Mesodermal cell (in vitro differentiated cells): ENCODE data around the gene SSBP3.

Experiments
- H3K27ac ChIP-seq: 2 replicates; pipeline ENCODE4 v1.7.0; 2013; ENCODE audit warnings: mild to moderate bottlenecking, low read depth, low read length, moderate library complexity; ENCODE audit not compliant: severe bottlenecking
- H3K36me3 ChIP-seq: 2 replicates; pipeline ENCODE4 v1.7.1; 2013; ENCODE audit warnings: mild to moderate bottlenecking, low read length, moderate library complexity; ENCODE audit not compliant: control insufficient read depth, insufficient read depth
- H3K4me1 ChIP-seq: one replicate; pipeline ENCODE4 v1.7.1; 2013; ENCODE audit warnings: mild to moderate bottlenecking, low read length; ENCODE audit not compliant: insufficient read depth, control insufficient read depth, poor library complexity, severe bottlenecking
- H3K4me3 ChIP-seq: 2 replicates; pipeline ENCODE4 v1.7.0; 2013; ENCODE audit warnings: low read length, control low read depth, mild to moderate bottlenecking; ENCODE audit not compliant: insufficient read depth, poor library complexity, severe bottlenecking; ENCODE audit errors: extremely low read depth
- H3K9me3 ChIP-seq: 2 replicates; pipeline ENCODE4 v1.7.1; 2013; ENCODE audit warnings: mild to moderate bottlenecking, low read length, moderate library complexity; ENCODE audit not compliant: control insufficient read depth
- WGBS, 2 experiments: methylation state at CpG; one replicate each; pipeline ENCODE4 v1.1.5; 2013; ENCODE audit warnings: missing lambda C conversion rate in 2 of 2; ENCODE audit not compliant: insufficient coverage in 2 of 2; 5-methylcytosine and 5-hydroxymethylcytosine counted together

Gene SSBP3

DNA sequence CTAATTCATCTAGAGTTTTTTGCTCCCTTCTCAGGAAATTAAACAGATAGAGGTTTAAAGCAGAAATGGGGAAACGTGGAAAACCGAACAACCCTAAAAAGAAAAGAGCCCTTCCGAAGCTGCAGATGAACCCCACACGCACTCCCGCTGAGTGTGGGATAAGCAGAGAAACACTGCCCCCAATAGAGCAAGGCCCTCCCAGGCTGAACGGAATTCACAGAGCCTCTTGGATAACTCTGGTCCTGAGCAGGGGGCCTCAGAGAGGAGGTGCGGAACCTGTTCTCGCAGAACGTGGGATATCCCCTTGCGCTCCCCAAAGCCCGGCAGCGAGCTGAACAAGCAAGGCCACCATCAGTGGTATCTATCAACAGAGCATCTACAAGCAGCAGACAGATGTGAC lies 44.9 kb downstream of the SSBP3 start:
- no peaks in the 10 kb centered on the region for H3K9me3 ChIP-seq
- H3K27ac ChIP-seq, result no peak overlapping the region
- H3K4me3 ChIP-seq, result no peak overlapping the region
- whole genome bisulfite sequencing, 2 experiments, result 62 to 76% methylated on average over 10 to 12 of the region's 12 CpGs
- H3K4me1 ChIP-seq, result peaks cover 33% of the 10 kb centered on the region
- peaks cover 42% of the 10 kb centered on the region for H3K36me3 ChIP-seq

DNA sequence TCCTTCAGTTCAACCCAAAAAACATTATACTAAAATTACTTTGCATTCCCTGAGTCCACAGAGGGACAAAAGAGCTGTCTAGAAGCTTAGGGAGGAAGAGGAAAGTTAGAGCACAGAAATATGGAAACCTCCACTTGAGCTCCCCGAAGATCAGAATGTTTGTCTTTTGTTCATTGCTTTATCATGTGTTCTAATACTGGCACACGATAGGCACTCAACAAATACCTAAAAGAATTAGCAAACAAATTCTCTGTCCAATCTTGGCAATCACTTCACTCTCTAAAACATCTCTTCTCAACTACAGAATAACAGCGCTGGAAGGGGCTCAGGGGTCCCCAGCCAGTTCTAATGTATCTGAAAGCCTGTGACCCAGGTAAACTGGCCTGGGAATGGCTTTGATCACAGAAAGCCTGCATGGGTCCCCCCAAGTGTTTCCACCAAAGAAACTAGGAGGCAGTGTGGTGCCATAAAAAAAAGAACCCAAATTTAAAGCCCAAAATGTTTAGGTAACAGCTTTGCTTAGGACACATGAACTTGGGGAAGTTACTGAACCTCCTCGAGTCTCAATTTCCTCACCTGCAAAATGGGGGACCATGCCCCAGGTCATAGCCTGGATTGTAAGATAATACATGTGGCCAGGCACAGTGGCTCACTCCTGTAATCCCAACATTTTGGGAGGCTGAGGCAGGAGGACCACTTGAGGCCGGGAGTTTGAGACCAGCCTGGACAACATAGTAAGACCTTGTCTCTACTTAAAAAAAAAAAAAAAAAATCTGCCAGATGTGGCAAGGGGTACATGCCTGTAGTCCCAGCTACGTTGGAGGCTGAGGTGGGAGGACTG lies 45.8 kb downstream of the SSBP3 start:
- H3K4me1 ChIP-seq, result peaks cover 43% of the 10 kb centered on the region
- peaks cover 39% of the 10 kb centered on the region for H3K36me3 ChIP-seq
- WGBS, 2 experiments, result 94 to 100% methylated on average over 4 to 6 of the region's 6 CpGs
- no peaks in the 10 kb centered on the region for H3K9me3 ChIP-seq
- no peak overlapping the region for H3K4me3 ChIP-seq
- H3K27ac ChIP-seq, result no peak overlapping the region

DNA sequence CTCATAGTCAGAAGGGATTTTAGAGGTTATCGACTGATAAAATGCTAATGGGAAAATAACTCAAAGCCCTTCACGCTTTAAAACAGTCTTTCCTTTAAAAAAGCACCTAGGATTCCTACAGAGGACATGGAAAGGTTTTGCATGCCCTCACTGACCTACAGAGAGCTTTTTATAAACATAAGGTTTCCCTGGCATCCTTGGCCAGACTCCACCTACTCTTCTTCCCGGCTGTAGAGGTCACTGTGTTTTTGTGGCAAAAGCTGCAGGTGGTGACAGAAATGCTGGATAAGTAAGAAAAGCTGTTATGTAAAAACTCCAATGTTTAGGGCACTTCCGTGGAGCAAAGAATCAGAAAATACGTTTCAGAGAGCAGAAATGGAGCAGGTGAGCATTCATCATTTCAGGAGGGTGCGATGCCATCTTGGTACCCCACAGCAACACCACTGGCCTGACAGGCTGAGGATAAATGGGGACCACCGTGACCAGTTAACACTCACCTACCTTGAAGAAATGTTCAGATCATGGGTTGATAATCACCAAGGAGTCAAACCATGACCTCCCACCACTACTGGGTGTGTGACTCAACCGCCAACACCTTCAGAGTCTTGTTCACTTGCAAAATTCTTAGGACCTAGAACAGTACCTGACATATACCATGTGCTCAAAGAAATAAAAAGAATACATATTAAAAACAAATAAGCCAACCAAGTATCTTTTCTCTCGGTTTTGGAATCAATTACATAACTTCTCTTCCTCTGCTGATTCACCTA lies 46.6 kb downstream of the SSBP3 start:
- Histone ChIP-seq H3K4me1 (peaks cover 47% of the 10 kb centered on the region), H3K9me3 (no peaks in the 10 kb centered on the region), H3K36me3 (peaks cover 37% of the 10 kb centered on the region), H3K27ac (no peak overlapping the region), H3K4me3 (no peak overlapping the region)
- 95 to 96% methylated on average over 6 to 8 of the region's 9 CpGs for WGBS, 2 experiments

DNA sequence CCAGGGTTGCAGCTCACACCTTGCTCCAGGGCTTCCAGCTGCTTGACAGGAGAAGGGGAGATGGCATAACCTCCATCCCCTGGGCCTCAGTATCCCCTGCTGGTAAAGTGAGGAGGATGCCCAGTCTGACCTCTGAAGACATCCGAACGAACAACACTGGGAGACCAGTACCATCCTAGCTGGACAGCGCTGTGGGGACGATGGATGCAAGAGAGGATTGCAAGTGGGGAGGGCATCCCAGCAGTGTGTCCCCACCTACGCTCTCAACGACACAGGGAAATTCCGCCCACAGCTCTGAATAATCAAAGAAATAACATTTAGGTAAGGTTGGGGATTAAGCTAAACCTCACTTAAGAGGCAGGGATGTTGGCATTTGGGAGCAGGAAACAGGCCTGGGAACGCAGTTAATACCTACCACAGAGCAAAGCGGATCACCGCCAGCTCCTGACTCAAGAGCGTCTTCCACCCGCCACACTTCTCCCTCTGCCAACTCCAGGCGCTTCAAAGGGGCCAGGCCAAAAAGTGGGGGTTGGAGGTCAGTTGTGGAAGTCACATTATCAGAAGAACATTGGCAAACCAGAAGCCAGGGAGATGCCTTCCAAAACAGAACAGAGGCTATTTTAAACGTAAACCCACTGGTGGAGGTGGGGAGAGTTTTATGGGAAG lies 47.6 kb downstream of the SSBP3 start:
- H3K4me1 ChIP-seq, result peaks cover 55% of the 10 kb centered on the region
- no peak overlapping the region for H3K27ac ChIP-seq
- no peak overlapping the region for H3K4me3 ChIP-seq
- 94 to 96% methylated on average over 4 to 9 of the region's 14 CpGs for WGBS, 2 experiments
- H3K36me3 ChIP-seq, result peaks cover 34% of the 10 kb centered on the region
- H3K9me3 ChIP-seq, result no peaks in the 10 kb centered on the region

DNA sequence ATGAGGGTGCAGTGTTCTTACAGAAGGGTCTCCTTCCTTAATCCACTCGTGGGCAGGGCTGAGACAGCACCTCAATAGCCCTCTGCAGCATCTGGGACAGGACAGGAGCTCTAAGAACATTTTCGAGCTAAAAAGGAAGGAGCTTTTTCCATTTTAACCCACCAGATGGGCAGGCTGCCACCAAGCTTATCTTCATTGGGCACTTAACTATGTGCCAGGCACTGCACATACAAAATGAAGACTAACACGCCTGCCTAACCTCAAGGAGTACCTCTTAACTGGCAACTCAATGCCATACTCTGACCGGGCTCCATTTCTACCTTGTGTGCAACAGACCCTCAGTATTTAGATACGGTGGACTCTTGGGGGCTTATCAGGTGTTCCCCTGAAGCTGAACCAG lies 48.2 kb downstream of the SSBP3 start:
- Histone ChIP-seq H3K4me1 (peaks cover 60% of the 10 kb centered on the region), H3K9me3 (no peaks in the 10 kb centered on the region), H3K27ac (no peak overlapping the region), H3K36me3 (peaks cover 33% of the 10 kb centered on the region), H3K4me3 (no peak overlapping the region)
- 87 to 94% methylated on average over 5 of the region's 5 CpGs for WGBS, 2 experiments

DNA sequence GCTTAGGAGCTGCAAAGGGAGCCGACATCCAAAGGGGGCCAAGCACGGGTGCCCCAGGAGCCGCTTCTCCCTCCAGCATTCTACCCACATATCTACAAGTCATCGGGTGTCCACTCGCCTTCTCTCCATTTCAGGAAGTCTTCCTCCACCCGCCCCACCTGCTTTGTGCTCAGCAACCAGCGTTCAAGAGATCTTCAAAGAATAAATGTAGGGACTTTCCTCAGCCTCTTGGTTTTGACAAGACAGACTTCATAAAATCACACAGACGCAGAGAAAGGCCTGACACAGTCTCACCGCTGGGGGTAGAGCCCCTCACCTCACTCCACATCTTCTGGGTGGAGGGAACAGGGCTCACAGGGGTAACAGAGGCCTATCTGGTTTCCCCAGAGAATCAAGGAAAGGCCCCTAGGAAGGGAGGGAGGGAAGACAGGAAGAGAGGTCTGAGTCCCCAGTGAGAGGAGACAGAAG lies 49.5 kb downstream of the SSBP3 start:
- 63 to 84% methylated on average over 2 to 7 of the region's 9 CpGs for WGBS, 2 experiments
- H3K27ac ChIP-seq, result peak overlapping the region; percentile 54

DNA sequence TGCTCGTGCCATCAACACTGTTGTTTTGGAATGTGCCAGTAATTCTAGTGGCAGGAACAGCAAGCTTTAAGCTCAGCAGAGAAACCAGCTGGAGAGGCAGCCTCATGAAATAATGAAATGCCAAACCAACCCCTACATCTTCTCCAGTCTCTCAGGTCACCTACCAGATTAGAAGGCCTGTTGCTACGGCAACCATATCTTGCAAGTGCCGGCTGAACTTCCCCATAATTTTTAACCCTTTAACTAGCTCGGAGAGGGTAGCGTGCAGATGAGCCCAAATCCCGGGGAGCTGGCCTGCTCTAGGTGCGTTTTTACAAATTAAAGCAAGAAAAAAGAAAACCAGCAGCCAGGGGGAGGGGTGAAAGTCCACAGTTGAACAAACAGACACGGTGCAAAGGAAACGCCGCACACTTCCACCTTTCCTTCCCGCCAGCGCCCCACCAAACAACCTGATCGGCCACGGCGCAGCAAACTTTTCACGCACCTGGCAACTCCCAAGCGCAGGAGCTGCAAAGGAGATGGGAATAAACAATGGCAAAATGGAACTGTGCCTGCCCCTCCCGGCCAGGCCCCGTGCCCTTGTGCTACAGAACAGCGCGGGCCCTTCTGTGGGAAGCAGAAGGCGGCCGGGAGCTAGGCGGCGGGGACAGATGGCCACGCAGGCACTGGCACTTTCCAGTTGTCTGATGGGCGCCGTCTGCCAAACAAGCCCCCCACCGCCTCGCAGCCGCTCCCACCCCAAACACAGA lies 50.1 kb downstream of the SSBP3 start:
- WGBS, 2 experiments, result 82 to 85% methylated on average over 27 of the region's 31 CpGs
- Histone ChIP-seq H3K4me3 (no peak overlapping the region), H3K36me3 (peaks cover 41% of the 10 kb centered on the region), H3K27ac (peak overlapping the region; percentile 54), H3K9me3 (no peaks in the 10 kb centered on the region), H3K4me1 (peaks cover 73% of the 10 kb centered on the region)

More for the DNA sequence above, 49.5 kb downstream of the SSBP3 start:
- Histone ChIP-seq H3K4me1 (peaks cover 67% of the 10 kb centered on the region), H3K36me3 (peaks cover 40% of the 10 kb centered on the region), H3K4me3 (no peak overlapping the region), H3K9me3 (no peaks in the 10 kb centered on the region)

DNA sequence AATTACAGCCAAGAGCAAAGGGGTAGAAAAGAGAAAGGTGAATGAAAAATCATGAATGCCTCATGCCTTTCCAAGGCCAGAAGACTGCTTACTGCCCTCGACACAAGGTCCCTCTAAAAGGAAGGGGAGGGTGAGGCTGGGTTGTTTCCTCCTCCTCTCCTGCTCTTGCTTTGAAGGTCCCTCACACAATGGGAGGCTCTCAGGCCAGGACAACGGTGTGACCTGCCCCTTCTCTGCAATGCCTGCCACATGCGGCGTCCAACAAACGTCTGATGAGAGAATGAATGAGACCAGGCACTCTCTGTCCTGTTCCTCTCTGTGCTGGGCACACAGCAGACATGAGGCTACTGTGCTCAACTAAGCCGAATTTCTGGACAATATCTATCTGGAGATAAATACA lies 51.3 kb downstream of the SSBP3 start:
- H3K36me3 ChIP-seq, result peaks cover 33% of the 10 kb centered on the region
- H3K9me3 ChIP-seq, result no peaks in the 10 kb centered on the region
- peaks cover 76% of the 10 kb centered on the region for H3K4me1 ChIP-seq
- WGBS, 2 experiments, result 33 to 44% methylated on average over 2 to 5 of the region's 6 CpGs
- no peak overlapping the region for H3K27ac ChIP-seq
- H3K4me3 ChIP-seq, result no peak overlapping the region

DNA sequence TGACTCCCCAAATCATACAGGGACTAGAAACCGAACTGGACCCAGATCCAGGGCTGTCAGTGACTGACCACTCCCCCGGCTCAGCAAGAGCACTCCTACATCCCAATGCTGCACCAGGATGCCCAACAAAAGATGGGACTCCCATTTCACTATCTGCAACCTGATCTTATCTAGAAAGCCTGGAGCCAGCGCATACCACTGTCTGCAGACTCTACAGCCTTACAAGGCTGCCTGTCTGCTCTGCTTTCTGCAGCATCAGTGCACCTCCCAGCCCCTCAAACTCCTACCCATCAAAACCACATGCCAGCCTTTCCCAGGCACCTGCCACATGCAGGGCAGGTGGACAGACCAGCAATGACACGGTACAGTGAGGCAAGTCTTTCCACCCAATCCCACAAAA lies 52.2 kb downstream of the SSBP3 start:
- Histone ChIP-seq H3K4me3 (no peak overlapping the region), H3K27ac (peak overlapping the region; percentile 81), H3K4me1 (peaks cover 76% of the 10 kb centered on the region), H3K36me3 (peaks cover 34% of the 10 kb centered on the region), H3K9me3 (no peaks in the 10 kb centered on the region)
- 59 to 72% methylated on average over 3 of the region's 4 CpGs for WGBS, 2 experiments

DNA sequence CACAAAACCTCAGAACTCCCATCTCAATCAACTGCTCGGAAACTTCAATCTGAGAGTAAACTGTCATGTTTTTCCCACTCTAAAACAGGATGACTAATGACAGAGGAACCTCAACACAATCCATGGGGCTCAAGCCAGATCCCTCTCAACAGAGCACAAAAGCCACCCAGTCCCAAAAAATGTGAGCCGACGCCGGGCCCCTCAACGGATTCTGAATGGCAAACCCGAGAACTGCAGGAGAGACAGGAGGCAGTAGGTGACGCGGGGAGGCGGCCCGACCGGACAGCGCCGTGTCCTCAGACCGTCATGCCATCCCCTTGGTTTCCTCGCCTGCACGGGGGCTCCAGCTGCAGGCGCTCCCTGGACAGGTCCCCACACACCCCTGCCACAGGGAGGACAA lies 53.4 kb downstream of the SSBP3 start:
- peak overlapping the region; percentile 81 for H3K27ac ChIP-seq
- peaks cover 30% of the 10 kb centered on the region for H3K36me3 ChIP-seq
- no peak overlapping the region for H3K4me3 ChIP-seq
- H3K4me1 ChIP-seq, result peaks cover 71% of the 10 kb centered on the region
- 71 to 81% methylated on average over 14 to 17 of the region's 17 CpGs for WGBS, 2 experiments
- H3K9me3 ChIP-seq, result no peaks in the 10 kb centered on the region
